AG04449 (cell line): ENCODE measurements around the gene SDHA.
"Not testable (repeated sequence)": the region's sequence is repeated elsewhere in the genome, so short reads cannot be mapped to it uniquely, and the experiment has no call there.

ENCODE experiments used
- CTCF ChIA-PET: fragments of 350-600 bp; formaldehyde crosslinking; extraction: SDS; loops from one replicate; lab custom pipeline; 2021; ENCODE audit warnings: antibody characterized with exemption; lab: Yijun Ruan, JAX
- POLR2A ChIA-PET: fragments of 400-600, 350-600 bp; formaldehyde crosslinking; extraction: SDS; loops from one replicate; lab custom pipeline; 2020; ENCODE audit warnings: antibody characterized with exemption, inconsistent platforms; lab: Yijun Ruan, JAX
- DNase-seq: peaks from one replicate; pipeline ENCODE4 v3.0.0-alpha.2; 2010; ENCODE audit warnings: low read depth, low spot score
- H3K4me3 ChIP-seq: 2 replicates; pipeline ENCODE4 v1.5.1; 2011; ENCODE audit warnings: low read depth, mild to moderate bottlenecking, control low read depth, low read length
- TF ChIP-seq, protein P1 (sequence below): IDR thresholded peaks from one replicate; pipeline ENCODE4 v1.5.1; 2011; ENCODE audit warnings: mild to moderate bottlenecking, moderate library complexity, low read length, control low read depth, inconsistent platforms; ENCODE audit not compliant: insufficient read depth; ENCODE audit errors: missing control alignments

SDHA gene

DNA sequence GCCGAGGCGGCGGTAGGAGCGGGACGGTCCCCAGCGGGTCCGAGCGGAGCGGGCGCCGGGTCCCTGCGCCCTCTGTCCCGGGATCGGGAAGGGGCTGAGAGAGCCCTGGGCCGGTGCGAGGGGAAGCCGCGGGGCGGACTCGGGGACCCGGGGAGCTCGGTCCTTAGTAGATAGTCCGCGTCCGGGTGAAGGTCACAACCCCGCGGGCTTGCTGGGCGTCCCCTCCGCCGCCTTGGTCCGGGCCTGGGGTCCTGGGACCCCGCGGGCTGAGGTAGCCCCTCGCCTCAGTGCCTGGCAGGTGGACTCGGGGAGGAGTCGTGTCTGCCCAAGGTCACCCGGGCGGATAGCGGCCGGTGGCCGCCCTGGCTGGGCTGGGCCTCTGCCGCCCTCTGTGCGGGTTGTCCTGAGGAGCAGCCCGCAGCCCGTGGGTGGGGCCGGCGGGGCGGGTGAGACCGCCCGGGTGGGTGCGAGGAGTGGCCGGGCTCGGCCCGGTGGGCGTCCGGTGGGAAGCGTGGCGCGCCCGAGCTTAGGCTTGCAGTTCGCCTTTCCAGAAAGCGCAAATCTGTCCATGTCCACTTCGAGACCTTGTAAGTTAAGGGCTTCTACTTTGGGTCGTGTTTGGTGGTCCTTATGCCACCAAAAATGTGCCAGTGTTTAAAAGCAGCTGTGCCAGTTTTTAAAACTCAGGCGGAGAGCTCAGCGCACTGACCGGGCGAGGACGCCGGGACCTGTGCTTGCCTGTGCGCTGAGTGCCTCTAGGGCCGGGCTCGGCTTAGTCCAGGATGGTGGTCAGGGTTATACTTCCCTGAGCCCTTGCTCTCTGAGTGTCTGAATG is 554 bp downstream of the SDHA start:
- POLR2A ChIA-PET: interaction anchor here (0.6 to 1.0 kb wide), 2 partner anchors 53 to 128 kb away, joined by 3 to 5 read pairs; partner anchors contain the start of gene PDCD6
- TF ChIP-seq, protein P1, sequence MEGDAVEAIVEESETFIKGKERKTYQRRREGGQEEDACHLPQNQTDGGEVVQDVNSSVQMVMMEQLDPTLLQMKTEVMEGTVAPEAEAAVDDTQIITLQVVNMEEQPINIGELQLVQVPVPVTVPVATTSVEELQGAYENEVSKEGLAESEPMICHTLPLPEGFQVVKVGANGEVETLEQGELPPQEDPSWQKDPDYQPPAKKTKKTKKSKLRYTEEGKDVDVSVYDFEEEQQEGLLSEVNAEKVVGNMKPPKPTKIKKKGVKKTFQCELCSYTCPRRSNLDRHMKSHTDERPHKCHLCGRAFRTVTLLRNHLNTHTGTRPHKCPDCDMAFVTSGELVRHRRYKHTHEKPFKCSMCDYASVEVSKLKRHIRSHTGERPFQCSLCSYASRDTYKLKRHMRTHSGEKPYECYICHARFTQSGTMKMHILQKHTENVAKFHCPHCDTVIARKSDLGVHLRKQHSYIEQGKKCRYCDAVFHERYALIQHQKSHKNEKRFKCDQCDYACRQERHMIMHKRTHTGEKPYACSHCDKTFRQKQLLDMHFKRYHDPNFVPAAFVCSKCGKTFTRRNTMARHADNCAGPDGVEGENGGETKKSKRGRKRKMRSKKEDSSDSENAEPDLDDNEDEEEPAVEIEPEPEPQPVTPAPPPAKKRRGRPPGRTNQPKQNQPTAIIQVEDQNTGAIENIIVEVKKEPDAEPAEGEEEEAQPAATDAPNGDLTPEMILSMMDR: no peak
- CTCF ChIA-PET: interaction anchor here (0.6 to 3.1 kb wide), 3 partner anchors 13 to 170 kb away, joined by 3 to 13 read pairs (median 3); no protein-coding TSS in a partner anchor
- no peak for DNase-seq
- peak overlapping the region; percentile 83 for H3K4me3 ChIP-seq

DNA sequence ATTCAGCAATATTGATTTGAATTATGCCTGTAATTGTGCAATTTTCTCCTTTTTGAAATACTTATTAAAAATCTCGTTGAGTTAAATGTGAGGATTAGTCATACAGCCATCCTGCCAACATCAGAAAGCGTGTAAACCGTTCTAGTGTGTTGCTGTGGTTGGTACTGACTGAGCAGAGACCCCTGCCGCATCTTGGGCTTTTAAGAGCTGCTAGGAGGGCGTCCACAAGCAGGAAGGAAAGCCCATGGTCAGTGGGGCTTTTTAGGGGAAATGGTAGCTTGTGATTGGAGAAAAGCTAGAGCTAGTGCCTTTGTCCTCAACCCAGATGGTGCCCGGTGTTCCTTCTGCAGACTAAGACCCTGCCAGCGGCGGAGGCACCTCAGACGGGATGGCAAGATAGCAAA is 1.3 kb downstream of the SDHA start:
- CTCF ChIA-PET: interaction anchor here (1.1 to 3.1 kb wide), 2 partner anchors 31 to 171 kb away, joined by 3 to 13 read pairs; no protein-coding TSS in a partner anchor
- H3K4me3 ChIP-seq: peak overlapping the region; percentile 83
- DNase-seq: peak; percentile 1
- POLR2A ChIA-PET: interaction anchor here (0.6 kb wide), 1 partner anchor 27 kb away, joined by 3 read pairs; no protein-coding TSS in a partner anchor
- TF ChIP-seq, protein P1: no peak

DNA sequence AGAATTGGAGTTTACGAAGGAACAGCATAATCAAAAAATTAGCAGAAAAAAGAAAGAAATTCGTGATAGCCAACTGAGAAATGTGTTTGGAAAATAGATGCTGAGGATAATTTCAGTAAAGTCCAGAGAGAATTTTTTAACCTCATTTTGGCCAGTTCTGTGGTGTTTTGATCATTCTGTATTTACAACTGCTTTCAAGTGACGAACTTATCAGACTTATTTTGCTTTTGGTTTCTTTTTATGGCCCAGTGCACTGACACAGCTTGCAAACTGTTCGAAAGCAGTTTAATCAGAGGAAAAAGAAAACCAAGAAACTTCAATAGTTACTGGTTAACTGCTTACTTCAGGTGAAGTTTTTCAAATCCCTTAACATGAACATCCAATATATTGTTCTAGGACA is 1.9 kb downstream of the SDHA start:
- H3K4me3 ChIP-seq: peak overlapping the region; percentile 83
- ChIA-PET POLR2A (interaction anchor here (0.6 kb wide), 1 partner anchor 27 kb away, joined by 3 read pairs; no protein-coding TSS in a partner anchor), CTCF (interaction anchor here (3.1 kb wide), 1 partner anchor 31 kb away, joined by 13 read pairs; no protein-coding TSS in a partner anchor)
- DNase-seq: no peak
- TF ChIP-seq, protein P1: no peak

DNA sequence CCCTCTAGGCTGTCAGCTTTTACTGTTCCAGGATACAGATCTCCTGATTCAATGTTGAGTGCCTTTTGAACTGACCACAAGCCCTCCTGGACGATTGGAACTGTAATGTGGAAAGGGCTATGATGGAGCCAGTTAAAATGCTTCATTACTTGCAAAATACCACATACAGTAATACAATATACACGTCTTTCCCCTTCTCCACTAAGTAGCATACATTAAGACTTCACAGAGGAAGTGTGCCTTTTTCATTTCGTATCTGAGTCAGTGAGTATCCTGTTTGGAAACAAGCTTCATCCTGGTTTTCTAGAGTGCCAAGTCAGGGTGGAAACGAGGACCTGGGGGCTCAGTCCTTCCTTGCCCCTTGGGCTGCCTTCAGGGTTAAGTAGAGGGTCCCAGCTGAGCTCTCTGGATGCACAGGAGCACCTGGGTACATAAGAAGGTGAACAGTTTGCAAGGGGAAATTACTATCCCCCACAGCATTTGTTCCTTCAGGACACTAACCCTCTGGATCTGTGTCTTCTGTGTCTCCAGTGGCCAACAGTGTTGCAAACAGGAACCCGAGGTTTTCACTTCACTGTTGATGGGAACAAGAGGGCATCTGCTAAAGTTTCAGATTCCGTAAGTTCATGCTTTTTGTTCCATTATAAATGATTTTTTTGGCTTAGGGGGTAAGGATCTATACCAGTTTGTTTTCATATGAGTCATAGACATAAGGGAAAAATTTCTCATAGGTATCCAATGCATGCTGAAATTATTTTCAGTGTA is 5.0 kb downstream of the SDHA start:
- DNase-seq, H3K4me3 ChIP-seq, POLR2A ChIA-PET: not testable (repeated sequence)
- CTCF ChIA-PET: interaction anchor here (0.9 kb wide), 1 partner anchor 34 kb away, joined by 3 read pairs; no protein-coding TSS in a partner anchor

DNA sequence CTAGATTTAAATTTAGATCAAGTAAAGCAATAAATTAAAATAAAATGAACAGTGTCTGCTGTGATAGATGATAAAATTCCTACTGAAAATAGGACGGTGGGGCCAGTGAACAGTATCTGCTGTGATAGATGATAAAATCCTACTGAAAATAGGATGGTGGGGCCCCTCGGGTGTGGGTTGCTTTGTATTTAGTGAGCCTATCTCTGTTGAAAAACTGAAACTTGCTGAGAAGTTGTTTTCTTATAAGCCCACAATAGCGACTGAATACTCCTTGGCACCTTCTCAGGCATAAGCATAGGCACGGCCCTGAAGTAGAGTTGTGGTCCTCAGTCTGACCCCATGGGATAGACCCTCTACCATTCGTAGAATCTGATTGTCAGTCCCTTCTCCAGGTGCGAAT is 5.7 kb downstream of the SDHA start:
- POLR2A ChIA-PET: no interaction called here
- TF ChIP-seq, protein P1: no peak
- CTCF ChIA-PET: no interaction called here
- no peak overlapping the region for H3K4me3 ChIP-seq
- DNase-seq: no peak

GRCh38 chr5:225334-225733 is 7.2 kb downstream of the SDHA start:
- ChIA-PET POLR2A (no interaction called here), CTCF (no interaction called here)
- TF ChIP-seq, protein P1: no peak
- DNase-seq: no peak
- no peak overlapping the region for H3K4me3 ChIP-seq

DNA sequence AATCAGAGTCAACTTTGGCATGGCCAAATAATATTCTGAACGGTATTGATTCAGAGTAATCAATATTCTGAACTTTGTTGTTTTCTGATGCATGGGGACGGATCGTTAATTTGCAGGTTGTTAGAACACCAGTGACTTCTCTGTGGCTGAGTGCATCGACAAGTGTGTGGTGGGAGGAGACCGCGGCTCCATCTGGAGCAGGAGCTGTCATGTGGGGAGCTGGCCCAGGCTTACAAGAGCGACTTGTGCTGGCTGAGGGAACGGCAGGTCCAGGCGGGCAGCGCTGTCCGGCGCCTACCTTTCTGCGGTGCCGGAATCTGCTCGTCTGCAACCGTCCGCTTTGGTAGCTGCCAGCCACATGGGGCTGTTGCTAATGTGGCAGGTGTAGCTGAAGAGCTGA is 9.3 kb downstream of the SDHA start:
- CTCF ChIA-PET, POLR2A ChIA-PET: not testable (repeated sequence)

More for the DNA sequence above, 9.3 kb downstream of the SDHA start:
- H3K4me3 ChIP-seq, DNase-seq: not testable (repeated sequence)
